GM19397 (cell line): ENCODE data around the gene DTX2.
"Not testable (repeated sequence)": the region's sequence is repeated elsewhere in the genome, so short reads cannot be mapped to it uniquely, and the experiment has no call there.

ENCODE experiments used
- ATAC-seq: cut with Tn5 transposase; IDR thresholded peaks from one replicate; pipeline ENCODE4 v1.9.1; 2021; ENCODE audit warnings: mild to moderate bottlenecking, moderate library complexity; ENCODE audit not compliant: unreplicated experiment

DTX2 gene

DNA sequence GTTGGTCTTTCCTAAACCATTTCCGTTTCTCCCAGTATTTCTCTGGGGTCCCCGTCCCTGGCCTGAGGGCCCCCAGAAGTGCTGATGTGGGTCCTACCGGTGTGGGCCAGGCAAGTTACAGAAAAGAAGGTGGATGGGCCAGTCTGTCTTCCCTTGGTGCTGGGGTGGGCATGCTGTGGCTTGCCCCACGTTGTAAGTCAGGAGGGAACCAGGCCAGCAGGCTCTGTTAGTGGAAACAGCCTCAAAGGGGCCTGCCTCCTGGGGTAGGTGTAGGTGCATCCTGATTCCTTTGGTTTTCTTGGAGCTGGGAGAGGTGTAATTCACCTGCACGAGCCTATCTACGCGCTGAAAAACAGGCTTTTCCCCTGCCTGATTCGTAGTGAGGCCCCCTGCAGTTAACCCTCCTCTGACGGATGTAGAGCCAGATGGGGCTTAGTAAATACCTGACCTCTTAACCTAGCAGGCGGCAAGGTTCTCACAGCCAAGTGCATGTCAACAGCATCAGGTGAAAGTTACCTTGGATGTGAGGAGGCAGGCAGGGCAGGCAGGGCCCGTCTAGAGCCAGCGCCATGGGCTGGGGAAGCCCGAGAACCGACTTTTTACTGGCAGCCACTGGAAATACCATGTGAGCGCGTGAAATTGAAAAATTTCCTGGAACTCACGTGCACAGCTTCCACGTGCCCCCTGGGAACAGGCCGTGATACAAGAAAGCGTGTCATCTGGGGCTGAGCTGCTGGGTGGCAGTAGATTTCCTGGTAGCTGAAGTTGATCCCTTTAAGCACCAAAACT, 24.5 kb downstream of the DTX2 start:
- peak; percentile 13 for ATAC-seq

DNA sequence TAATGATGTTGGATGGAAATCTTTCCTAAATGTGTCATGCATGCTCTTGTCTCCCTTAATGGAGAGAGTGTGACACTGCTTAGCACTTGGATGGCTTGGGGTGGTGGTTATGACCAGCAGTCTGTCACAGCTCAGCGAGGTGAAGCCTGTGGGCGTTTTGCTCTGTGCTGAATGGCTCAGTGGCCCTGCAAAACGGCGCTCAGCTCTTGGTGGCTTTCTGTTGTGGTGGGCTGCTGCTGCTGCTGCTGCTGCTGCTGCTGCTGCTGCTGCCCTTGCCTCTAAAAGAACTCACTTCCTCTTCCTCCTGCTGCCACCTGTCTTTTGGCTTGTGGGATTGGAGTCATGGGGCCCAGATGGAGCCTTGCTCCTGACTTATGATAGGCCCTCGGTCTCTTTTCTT, 25.1 kb downstream of the DTX2 start:
- peak; percentile 98 for ATAC-seq

DNA sequence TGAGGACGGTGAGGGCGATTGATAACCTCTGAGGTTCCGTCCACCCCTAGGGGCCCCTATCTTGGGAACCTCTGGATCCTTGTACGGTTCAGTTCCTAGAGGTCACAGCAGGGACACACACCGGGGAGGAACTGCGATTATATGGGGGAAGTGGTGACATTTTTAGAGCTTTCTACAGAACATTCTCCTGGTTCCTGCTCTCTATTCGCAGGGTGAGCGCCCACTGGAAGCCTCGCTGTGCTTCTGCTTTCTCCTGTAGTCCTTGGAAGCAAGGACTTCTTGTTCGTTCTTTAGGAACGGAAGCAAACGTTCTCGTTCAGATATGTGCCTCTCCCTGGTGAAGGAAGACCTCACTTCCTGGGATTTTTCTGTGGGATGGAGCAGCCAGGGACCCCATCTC, 26.5 kb downstream of the DTX2 start:
- ATAC-seq: not testable (repeated sequence)

DNA sequence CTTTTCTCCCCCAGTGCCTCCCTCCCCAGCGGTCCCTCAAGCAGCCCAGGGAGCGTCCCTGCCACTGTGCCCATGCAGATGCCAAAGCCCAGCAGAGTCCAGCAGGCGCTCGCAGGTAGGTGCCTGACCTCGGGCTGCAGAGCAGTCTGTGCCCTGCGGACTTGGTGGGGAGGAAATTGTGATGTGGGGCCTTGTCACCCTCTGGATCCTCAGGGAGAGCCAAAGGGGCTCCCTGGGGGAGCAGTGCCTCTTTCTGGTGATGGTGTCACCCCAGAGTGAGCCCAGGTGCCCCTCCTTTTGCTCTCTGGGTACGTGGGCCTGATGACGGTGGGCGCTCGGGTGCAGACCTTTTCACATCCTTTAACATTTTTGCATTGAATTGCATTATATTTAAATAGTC, 30.6 kb downstream of the DTX2 start:
- not testable (repeated sequence) for ATAC-seq

GRCh38 chr7:76495717-76496116, 34.2 kb downstream of the DTX2 start:
- ATAC-seq: not testable (repeated sequence)

- not testable (repeated sequence) for ATAC-seq
Observed at GRCh38 chr7:76497918-76498582, 36.5 kb downstream of the DTX2 start.

- ATAC-seq: not testable (repeated sequence)
Observed at GRCh38 chr7:76498583-76499200, 37.2 kb downstream of the DTX2 start.

GRCh38 chr7:76499201-76499923, 37.9 kb downstream of the DTX2 start:
- not testable (repeated sequence) for ATAC-seq

DNA sequence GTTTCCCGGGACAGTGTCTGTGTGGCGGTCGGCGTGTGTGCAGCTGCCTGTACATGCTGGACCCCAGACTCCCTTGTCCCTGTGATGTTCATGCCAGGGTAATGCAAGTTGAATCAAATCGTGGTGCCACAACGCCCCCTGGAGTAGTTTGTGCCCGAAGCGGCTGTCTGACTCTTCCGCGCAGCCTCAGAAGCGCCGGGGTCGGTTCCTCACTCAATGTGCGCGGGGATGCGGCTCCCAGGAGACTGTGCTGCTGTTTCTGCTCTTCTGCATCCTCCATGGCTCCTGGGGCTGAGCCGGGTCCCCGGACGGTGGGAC, 38.4 kb downstream of the DTX2 start:
- ATAC-seq: not testable (repeated sequence)

DNA sequence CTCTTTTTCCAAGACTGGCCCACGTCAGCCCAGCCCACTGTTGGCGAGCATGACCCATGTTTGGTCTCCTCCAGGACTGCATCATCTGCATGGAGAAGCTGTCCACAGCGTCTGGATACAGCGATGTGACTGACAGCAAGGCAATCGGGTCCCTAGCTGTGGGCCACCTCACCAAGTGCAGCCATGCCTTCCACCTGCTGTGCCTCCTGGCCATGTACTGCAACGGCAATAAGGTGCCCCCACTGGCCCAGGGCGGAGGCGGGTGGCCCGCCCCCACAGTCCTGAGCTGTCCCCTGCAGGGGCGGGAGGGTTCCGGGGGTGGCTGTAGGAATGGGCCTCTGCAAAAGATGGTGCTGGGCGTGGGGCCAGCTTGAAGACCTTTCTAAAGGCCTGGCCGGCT, 40.7 kb downstream of the DTX2 start:
- ATAC-seq: not testable (repeated sequence)

GRCh38 chr7:76502836-76503235, 41.3 kb downstream of the DTX2 start:
- ATAC-seq: not testable (repeated sequence)

DNA sequence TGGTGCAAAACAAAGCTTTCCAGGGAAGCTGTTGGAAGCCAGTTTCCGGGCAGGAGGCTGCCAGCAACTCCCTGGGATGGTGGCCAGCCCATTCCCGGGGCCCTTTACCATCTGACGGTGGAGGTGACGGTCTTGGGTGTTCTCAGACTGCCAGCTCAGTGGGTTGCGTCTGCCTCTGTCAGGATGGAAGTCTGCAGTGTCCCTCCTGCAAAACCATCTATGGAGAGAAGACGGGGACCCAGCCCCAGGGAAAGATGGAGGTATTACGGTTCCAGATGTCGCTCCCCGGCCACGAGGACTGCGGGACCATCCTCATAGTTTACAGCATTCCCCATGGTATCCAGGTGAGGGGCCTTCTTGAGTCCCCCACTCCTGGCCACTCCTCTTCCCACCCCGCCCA, 41.7 kb downstream of the DTX2 start:
- not testable (repeated sequence) for ATAC-seq

DNA sequence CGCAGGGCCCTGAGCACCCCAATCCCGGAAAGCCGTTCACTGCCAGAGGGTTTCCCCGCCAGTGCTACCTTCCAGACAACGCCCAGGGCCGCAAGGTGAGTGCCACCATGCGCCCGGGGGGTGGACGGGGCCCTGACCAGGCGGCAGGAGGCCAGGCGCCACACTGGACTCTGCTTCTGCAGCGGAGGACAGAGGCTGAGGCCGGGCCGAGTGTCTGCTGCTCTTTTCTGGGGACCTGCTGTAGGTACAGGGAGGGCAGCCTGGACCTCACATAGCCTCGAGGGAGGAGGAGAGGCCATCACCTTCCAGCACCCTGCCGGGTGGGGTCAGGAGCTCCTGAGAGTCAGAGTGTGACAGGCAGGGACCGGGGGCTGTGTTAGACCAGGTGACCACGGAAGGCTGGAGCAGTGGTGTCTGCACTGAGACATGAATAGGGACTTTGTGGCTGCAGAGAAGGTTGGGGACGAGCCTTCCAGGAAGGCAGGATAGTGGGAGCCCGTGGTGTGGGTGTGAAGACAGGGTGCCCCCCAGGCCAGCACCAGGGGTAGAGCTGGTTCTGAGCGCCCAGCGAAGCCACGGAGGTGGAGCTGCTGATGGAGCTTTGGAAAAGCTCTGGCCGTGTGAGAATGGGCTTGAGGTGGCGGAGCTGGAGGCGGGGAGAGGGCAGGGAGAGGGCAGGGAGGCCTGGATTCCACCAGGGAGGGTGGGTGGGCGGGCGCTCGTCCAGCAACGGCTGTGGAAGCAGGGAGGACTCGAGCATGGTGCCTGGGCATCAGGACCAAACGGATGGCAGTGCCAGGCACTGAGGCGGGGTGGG, 43.0 kb downstream of the DTX2 start:
- not testable (repeated sequence) for ATAC-seq

GRCh38 chr7:76505168-76506080, 43.9 kb downstream of the DTX2 start:
- ATAC-seq: no peak

- no peak for ATAC-seq
Observed at GRCh38 chr7:76506081-76506440, 44.6 kb downstream of the DTX2 start.

- ATAC-seq: not testable (repeated sequence)
Observed at GRCh38 chr7:76506643-76507042, 45.1 kb downstream of the DTX2 start.

GRCh38 chr7:76507723-76508406, 46.4 kb downstream of the DTX2 start:
- ATAC-seq: no peak

- ATAC-seq: no peak
Observed at GRCh38 chr7:76509931-76510877, 48.7 kb downstream of the DTX2 start, which contains the start of gene UPK3B. Gene UPK3B, plus strand, starts transcription at chr7:76510552. Its CDS starts 101 bp downstream, at chr7:76510653.
